ENCODE results near the gene EID3.

- TF ChIP-seq GABPA (IDR thresholded peaks at IDR 0.05; ENCODE audit: low read depth) (no peak), CTCF (IDR thresholded peaks at IDR 0.05 in 2 of 3, conservative IDR thresholded peaks at IDR 0.05 in 1 of 3; ENCODE audit: control insufficient read depth in 2 of 3, extremely low read depth in 1 of 3, insufficient read depth in 1 of 3, low read depth in 3 of 3, low read length in 3 of 3) (no peak), POLR2AphosphoS5 (IDR thresholded peaks at IDR 0.05; ENCODE audit: low read length) (no peak), BMI1 (IDR thresholded peaks at IDR 0.05; ENCODE audit: borderline replicate concordance) (no peak)
Observed at GRCh38 chr12:104281636-104282035, 21.9 kb upstream of the EID3 start.

Measured in GM12878 (cell line).